SK-N-SH treated with all-trans-retinoic acid at 6 μM for 48 hours (cell line): Measurements from ENCODE around the gene KMT2D.

ENCODE experiments used
- ARNTL ChIP-seq: fragments of 450-650 bp; formaldehyde crosslinking; IDR thresholded peaks from 2 replicates; pipeline ENCODE4 v1.5.0; 2020; ENCODE audit warnings: low read depth, mild to moderate bottlenecking, moderate library complexity, borderline replicate concordance
- CREB5 ChIP-seq: fragments of 250-450 bp; sonication (Bioruptor Pico); IDR thresholded peaks from 2 replicates; pipeline ENCODE4 v1.5.1; 2020; ENCODE audit warnings: low read depth, mild to moderate bottlenecking, moderate library complexity
- CSDC2 ChIP-seq: fragments of 250-450 bp; sonication (Bioruptor Pico); IDR thresholded peaks from 2 replicates; pipeline ENCODE4 v1.5.0; 2020; ENCODE audit warnings: mild to moderate bottlenecking, moderate library complexity
- CSRNP3 ChIP-seq: fragments of 250-450 bp; sonication (Bioruptor Pico); IDR thresholded peaks from 2 replicates; pipeline ENCODE4 v1.5.1; 2021; ENCODE audit warnings: mild to moderate bottlenecking, moderate library complexity
- GLIS3 ChIP-seq: fragments of 250-450 bp; sonication (Bioruptor Pico); IDR thresholded peaks from 2 replicates; pipeline ENCODE4 v1.5.0; 2020; ENCODE audit warnings: mild to moderate bottlenecking, moderate library complexity
- ISL1 ChIP-seq: fragments of 250-450 bp; sonication (Bioruptor Pico); IDR thresholded peaks from 2 replicates; pipeline ENCODE4 v2.1.2; 2022; ENCODE audit warnings: mild to moderate bottlenecking, moderate library complexity
- PATZ1 ChIP-seq: fragments of 250-450 bp; sonication (Bioruptor Pico); IDR thresholded peaks from 2 replicates; pipeline ENCODE4 v1.8.0; 2020; ENCODE audit warnings: mild to moderate bottlenecking, moderate library complexity, borderline replicate concordance
- RARB ChIP-seq: fragments of 250-450 bp; sonication (Bioruptor Pico); IDR thresholded peaks from 2 replicates; pipeline ENCODE4 v1.8.0; 2021; ENCODE audit warnings: mild to moderate bottlenecking, moderate library complexity
- SNAI2 ChIP-seq: fragments of 250-450 bp; sonication (Bioruptor Pico); IDR thresholded peaks from 2 replicates; pipeline ENCODE4 v1.5.0; 2020; ENCODE audit warnings: mild to moderate bottlenecking, moderate library complexity
- TCF4 ChIP-seq: fragments of 250-450 bp; sonication (Bioruptor Pico); IDR thresholded peaks from 2 replicates; pipeline ENCODE4 v1.8.0; 2021; ENCODE audit warnings: mild to moderate bottlenecking, moderate library complexity, borderline replicate concordance
- TSHZ2 ChIP-seq: fragments of 250-450 bp; sonication (Bioruptor Pico); IDR thresholded peaks from 2 replicates; pipeline ENCODE4 v1.5.0; 2020; ENCODE audit warnings: mild to moderate bottlenecking, moderate library complexity
- ZFP3 ChIP-seq: fragments of 250-450 bp; sonication (Bioruptor Pico); IDR thresholded peaks from 2 replicates; pipeline ENCODE4 v1.5.0; 2020; ENCODE audit warnings: mild to moderate bottlenecking, moderate library complexity
- ZFP30 ChIP-seq: fragments of 450-650 bp; formaldehyde crosslinking; IDR thresholded peaks from 2 replicates; pipeline ENCODE4 v1.5.0; 2022; ENCODE audit warnings: mild to moderate bottlenecking, moderate library complexity

- TF ChIP-seq GLIS3 (CRISPR knock-in tag): no peak
- no peak for TF ChIP-seq CSDC2
- no peak for TF ChIP-seq CSRNP3 (CRISPR knock-in tag)
- no peak for TF ChIP-seq TCF4 (CRISPR knock-in tag)
- TF ChIP-seq CREB5 (CRISPR knock-in tag): no peak
- TF ChIP-seq ARNTL (CRISPR knock-in tag): no peak
- TF ChIP-seq RARB (CRISPR knock-in tag): no peak
- TF ChIP-seq ISL1 (CRISPR knock-in tag): no peak
- no peak for TF ChIP-seq SNAI2 (CRISPR knock-in tag)
- no peak for TF ChIP-seq PATZ1 (CRISPR knock-in tag)
- TF ChIP-seq ZFP30: no peak
- no peak for TF ChIP-seq ZFP3 (CRISPR knock-in tag)
- TF ChIP-seq TSHZ2 (CRISPR knock-in tag): no peak
Measured at GRCh38 chr12:49100380-49100779, 39.8 kb upstream of the KMT2D start.
